SK-MEL-5 (cell line): ENCODE results near the gene POLDIP2. TPM values are rescaled to one million over a fixed set of nuclear protein-coding genes. Genes with fewer than 3 reads are reported as not detected.

ENCODE experiments used
- DNase-seq: peaks from one replicate; pipeline ENCODE4 v3.0.0-alpha.2; 2016; ENCODE audit warnings: low read depth, low spot score
- in situ Hi-C: cut with HindIII; loops from 2 replicates; pipeline ENCODE4 v1.10.0; 2016; ENCODE audit warnings: low sequenced_read_pairs, high pct_unique_total_duplicates, low pct_unique_long_range_greater_than_20kb
- total RNA-seq: library from RNA; depleted of rRNA; stranded (reverse); fragments of >200 nt; shearing (Covaris generic); gene quantifications from 2 replicates; pipeline ENCODE4 v1.2.3, GENCODE V29; 2014

Gene POLDIP2
- total RNA-seq, 1 experiment from 2014 or later: 143 TPM

DNA sequence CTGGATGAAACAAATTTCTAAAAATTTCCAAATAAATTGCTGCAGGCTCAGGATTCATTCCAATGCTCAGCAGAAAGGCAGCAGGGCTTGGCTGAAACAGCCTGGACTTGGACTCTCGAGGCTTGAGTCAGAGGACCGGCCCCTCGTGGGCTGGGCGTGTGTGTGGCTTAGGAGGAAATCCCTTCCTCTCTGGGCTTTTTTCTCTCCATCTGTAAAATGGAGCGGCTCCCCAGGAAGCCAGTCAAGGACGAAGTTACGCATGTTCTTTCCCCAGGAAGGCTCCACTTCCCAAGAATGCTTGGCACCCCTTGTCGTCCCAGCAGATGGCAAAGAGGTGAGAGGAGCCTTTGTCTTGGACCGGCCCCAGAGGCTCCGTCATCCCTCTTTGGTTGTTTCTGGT, 35.2 kb upstream of the POLDIP2 start:
- no peak for DNase-seq
- in situ Hi-C loops: no loop called here

GRCh38 chr17:28391401-28391800, 34.1 kb upstream of the POLDIP2 start:
- in situ Hi-C loops: no loop called here
- peak; percentile 94 for DNase-seq

- in situ Hi-C loops: no loop called here
- no peak for DNase-seq
Measured at GRCh38 chr17:28390984-28391383, 33.7 kb upstream of the POLDIP2 start.

GRCh38 chr17:28390563-28390962, 33.2 kb upstream of the POLDIP2 start:
- DNase-seq: no peak
- in situ Hi-C loops: no loop called here

GRCh38 chr17:28390141-28390540, 32.8 kb upstream of the POLDIP2 start:
- DNase-seq: no peak
- in situ Hi-C loops: no loop called here

- in situ Hi-C loops: no loop called here
- no peak for DNase-seq
Measured at GRCh38 chr17:28388106-28388505, 30.8 kb upstream of the POLDIP2 start.

DNA sequence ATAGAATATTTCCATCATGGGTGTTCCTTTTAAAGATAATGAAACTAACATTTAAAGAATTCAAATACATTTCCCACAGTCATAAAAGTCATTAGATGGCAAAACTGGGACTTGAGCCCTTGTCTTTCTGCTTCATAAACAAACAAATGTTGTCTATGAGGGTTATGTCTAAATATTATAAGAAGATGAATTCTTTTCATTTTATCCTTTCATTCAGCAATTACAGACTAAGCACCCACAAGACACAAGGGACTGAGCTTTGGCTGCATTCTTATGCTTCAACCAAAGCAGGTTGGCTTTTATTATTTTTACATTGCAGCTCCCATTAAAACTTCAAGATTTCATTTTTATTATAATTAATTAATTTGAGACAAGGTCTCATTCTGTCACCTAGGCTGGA, 29.1 kb upstream of the POLDIP2 start:
- in situ Hi-C loops: no loop called here
- DNase-seq: no peak

DNA sequence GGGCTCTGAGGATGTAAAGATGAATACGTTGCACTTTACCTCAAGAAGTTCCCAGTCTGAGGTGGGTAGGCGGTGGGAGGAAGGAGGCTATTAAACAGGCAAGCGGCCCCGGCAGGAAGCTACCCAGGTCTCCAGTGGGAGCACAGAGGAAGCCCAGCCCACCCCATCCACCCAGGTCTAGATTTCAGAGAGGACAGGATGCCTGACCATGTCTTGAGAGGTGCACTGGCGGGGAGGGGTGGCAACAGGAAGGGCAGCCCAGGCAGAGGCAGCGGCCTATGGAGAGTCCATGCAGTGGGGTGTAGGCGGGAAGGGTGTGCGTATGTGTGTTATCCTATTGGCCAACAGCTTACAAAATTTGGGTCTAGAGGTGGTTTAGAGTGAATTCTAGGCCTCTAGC, 28.1 kb upstream of the POLDIP2 start:
- no peak for DNase-seq
- in situ Hi-C loops: no loop called here

DNA sequence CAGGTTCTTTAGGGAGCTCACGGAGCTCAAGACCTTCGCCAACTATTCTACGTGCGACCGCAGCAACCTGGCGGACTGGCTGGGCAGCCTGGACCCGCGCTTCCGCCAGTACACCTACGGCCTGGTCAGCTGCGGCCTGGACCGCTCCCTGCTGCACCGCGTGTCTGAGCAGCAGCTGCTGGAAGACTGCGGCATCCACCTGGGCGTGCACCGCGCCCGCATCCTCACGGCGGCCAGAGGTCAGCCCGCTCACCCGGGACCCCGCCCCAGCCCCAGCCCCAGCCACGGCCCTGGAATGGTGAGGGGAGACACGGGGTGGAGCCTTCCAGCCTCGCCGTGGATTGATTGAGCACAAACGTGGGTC, 27.7 kb upstream of the POLDIP2 start:
- DNase-seq: no peak
- in situ Hi-C loops: no loop called here

GRCh38 chr17:28384281-28385036, 27.1 kb upstream of the POLDIP2 start:
- no peak for DNase-seq
- in situ Hi-C loops: no loop called here

DNA sequence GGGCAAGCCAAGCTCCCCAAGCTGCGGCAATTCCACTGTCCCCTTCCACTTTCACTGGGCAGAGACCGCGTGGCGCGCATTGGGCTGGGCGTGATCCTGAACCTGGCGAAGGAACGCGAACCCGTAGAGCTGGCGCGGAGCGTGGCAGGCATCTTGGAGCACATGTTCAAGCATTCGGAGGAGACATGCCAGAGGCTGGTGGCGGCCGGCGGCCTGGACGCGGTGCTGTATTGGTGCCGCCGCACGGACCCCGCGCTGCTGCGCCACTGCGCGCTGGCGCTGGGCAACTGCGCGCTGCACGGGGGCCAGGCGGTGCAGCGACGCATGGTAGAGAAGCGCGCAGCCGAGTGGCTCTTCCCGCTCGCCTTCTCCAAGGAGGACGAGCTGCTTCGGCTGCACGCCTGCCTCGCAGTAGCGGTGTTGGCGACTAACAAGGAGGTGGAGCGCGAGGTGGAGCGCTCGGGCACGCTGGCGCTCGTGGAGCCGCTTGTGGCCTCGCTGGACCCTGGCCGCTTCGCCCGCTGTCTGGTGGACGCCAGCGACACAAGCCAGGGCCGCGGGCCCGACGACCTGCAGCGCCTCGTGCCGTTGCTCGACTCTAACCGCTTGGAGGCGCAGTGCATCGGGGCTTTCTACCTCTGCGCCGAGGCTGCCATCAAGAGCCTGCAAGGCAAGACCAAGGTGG, 24.0 kb upstream of the POLDIP2 start:
- no peak for DNase-seq
- in situ Hi-C loops: no loop called here

GRCh38 chr17:28379814-28380801, 22.8 kb upstream of the POLDIP2 start:
- in situ Hi-C loops: no loop called here
- no peak for DNase-seq

GRCh38 chr17:28372945-28373274, 15.6 kb upstream of the POLDIP2 start:
- in situ Hi-C loops: no loop called here
- no peak for DNase-seq

DNA sequence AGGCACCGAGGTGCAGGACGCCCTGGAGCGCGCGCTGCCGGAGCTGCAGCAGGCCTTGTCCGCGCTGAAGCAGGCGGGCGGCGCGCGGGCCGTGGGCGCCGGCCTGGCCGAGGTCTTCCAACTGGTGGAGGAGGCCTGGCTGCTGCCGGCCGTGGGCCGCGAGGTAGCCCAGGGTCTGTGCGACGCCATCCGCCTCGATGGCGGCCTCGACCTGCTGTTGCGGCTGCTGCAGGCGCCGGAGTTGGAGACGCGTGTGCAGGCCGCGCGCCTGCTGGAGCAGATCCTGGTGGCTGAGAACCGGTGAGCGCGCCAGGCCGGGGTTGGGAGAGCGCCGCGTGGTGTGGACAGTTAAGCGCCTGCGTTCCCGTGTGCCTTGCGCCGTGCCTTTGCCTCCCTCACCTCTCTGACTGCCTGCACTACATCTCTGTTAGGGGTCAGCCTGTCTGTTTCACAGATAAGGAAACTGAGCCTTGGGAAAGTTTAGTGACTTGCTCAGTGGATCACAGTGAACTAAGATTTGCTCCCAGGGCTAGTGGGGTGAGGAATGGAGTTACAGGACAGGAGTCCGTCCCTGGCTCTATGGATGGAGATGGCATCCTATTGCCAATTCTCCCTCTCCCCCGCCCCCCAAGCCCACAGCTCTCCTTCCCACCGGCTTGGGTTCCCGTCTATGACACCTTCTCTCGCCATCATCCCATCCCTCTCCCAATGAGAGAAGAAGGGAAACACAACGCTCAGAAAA, 15.0 kb upstream of the POLDIP2 start:
- DNase-seq: no peak

DNA sequence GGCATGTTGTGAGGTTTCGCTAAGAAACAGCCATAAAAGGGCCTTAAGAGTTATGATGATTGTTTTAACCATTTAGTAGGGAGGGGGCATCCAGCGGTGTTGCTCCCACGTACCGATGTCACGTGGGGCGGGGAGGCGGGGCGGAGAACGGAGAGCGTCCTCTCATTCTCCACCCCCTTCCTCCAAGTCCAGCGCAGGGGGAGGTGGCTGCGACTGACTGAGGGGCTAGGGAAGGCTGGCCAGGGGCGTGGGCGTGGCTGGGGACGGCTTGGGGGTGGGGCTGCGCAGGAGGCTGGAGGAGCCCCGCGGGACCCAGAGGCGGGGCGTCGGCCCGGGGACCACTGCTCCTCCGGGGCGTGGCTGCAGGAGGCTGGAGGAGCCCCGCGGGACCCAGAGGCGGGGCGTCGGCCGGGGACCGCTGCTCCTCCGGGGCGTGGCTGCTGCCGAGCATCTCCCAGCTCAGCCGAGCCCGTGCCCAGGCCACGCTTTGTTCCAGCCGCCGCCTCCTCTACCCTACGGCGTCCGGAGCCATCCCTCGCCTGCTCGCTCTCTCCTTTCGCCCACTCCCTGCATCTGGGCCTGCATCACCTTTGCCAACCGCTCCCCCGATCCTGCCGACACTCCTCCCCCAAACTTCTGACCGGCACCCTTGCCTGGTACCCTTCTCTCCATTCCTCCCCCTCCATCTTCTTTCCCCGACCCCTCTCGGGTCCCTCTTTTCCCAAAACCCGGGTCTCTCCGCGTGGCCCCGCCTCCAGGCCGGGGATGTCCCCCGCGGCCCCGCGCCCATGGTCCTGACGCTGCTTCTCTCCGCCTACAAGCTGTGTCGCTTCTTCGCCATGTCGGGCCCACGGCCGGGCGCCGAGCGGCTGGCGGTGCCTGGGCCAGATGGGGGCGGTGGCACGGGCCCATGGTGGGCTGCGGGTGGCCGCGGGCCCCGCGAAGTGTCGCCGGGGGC, 14.2 kb upstream of the POLDIP2 start, which contains the start of gene SARM1:
Gene SARM1 (plus strand): TSS at position 450 of the 958 bp plus-strand sequence. CDS start 339 bp downstream, at position 789.
- in situ Hi-C loops: no loop called here
- peak; percentile 85 for DNase-seq

More for the DNA sequence above, 15.0 kb upstream of the POLDIP2 start:
- in situ Hi-C loops: no loop called here

GRCh38 chr17:28370744-28371103, 13.4 kb upstream of the POLDIP2 start:
- in situ Hi-C loops: no loop called here
- no peak for DNase-seq
